NCI-H146 (cell line): ENCODE data around the gene DEAF1.

Experiments
- DNase-seq: peaks from one replicate; lab custom pipeline; 2025; lab: John Stamatoyannopoulos, UW

The DEAF1 gene

GRCh38 chr11:645536-645935, 49.5 kb downstream of the DEAF1 start:
- no peak for DNase-seq

- DNase-seq = no peak
These were observed 50.9 kb downstream of the DEAF1 start for GRCh38 chr11:643849-644738.

GRCh38 chr11:643366-643765, 51.7 kb downstream of the DEAF1 start:
- DNase-seq = no peak

- no peak for DNase-seq
These were observed 53.1 kb downstream of the DEAF1 start for GRCh38 chr11:641806-642370.

- DNase-seq = no peak
These were observed 54.9 kb downstream of the DEAF1 start for GRCh38 chr11:640021-640706.

GRCh38 chr11:639332-639955, 55.6 kb downstream of the DEAF1 start:
- DNase-seq = no peak

GRCh38 chr11:638631-639331, 56.2 kb downstream of the DEAF1 start:
- no peak for DNase-seq

- DNase-seq = no peak
These were observed 57.2 kb downstream of the DEAF1 start for GRCh38 chr11:637593-638521.

- no peak for DNase-seq
These were observed 57.8 kb downstream of the DEAF1 start for GRCh38 chr11:637333-637592.

GRCh38 chr11:636511-637332, 58.3 kb downstream of the DEAF1 start, which contains the start of gene DRD4:
DRD4 (plus strand) TSS chr11:637269; CDS start chr11:637305, 36 bp downstream.
- DNase-seq = no peak

GRCh38 chr11:635945-636510, 59.0 kb downstream of the DEAF1 start:
- no peak for DNase-seq

- no peak for DNase-seq
These were observed 64.2 kb downstream of the DEAF1 start for GRCh38 chr11:630871-631270.

GRCh38 chr11:629237-629583, 65.8 kb downstream of the DEAF1 start:
- no peak for DNase-seq

- DNase-seq = no peak
These were observed 67.0 kb downstream of the DEAF1 start for GRCh38 chr11:628056-628455.

GRCh38 chr11:627308-627576, 67.8 kb downstream of the DEAF1 start:
- no peak for DNase-seq

GRCh38 chr11:626475-627307, 68.3 kb downstream of the DEAF1 start, which contains the start of gene SCT:
SCT (minus strand) TSS chr11:627181; CDS start chr11:627143, 38 bp downstream.
- DNase-seq = no peak

GRCh38 chr11:625636-626268, 69.3 kb downstream of the DEAF1 start:
- no peak for DNase-seq
